WI38 (cell line): ENCODE measurements around the gene GPR4.

Source experiments
- H3K4me3 ChIP-seq: 2 replicates; pipeline ENCODE4 v1.5.1; 2011; ENCODE audit warnings: low read depth, mild to moderate bottlenecking, control low read depth, low read length
- CTCF ChIP-seq: IDR thresholded peaks from 2 replicates; pipeline ENCODE4 v1.5.1; 2012; ENCODE audit warnings: low read depth, mild to moderate bottlenecking, control low read depth, low read length

The GPR4 gene

GRCh38 chr19:45542234-45542668 lies 59.8 kb downstream of the GPR4 start:
- no peak for TF ChIP-seq CTCF
- H3K4me3 ChIP-seq: no peak overlapping the region
